Common myeloid progenitor, CD34-positive (primary cell): ENCODE results near the gene ATP2A1.

Experiments used
- CTCF ChIA-PET: fragments of 350-600 bp; sonication (Branson Sonifier 250); formaldehyde crosslinking; loops from one replicate; lab custom pipeline; 2021; ENCODE audit warnings: antibody characterized with exemption; lab: Charles Lee
- POLR2A ChIA-PET: fragments of 350-600 bp; sonication (Branson Sonifier 250); formaldehyde crosslinking; loops from one replicate; lab custom pipeline; 2021; ENCODE audit warnings: antibody characterized with exemption; lab: Charles Lee
- DNase-seq, 3 donors: peaks; one replicate each; pipeline versions ENCODE4 v3.0.0 to v3.0.0-alpha.2; 2013
- H3K27ac ChIP-seq, 2 experiments: 1 replicate in 1 of 2; 2 replicates in 1 of 2; pipeline ENCODE4 v1.7.0; 2013; ENCODE audit warnings: inconsistent platforms in 2 of 2, low read length in 2 of 2, mild to moderate bottlenecking in 2 of 2, low read depth in 1 of 2, moderate library complexity in 1 of 2; ENCODE audit not compliant: severe bottlenecking in 2 of 2, insufficient read depth in 1 of 2, poor library complexity in 1 of 2
- H3K27me3 ChIP-seq, 5 experiments: replicated peaks in 2 of 5; 1 replicate in 3 of 5; 2 replicates in 2 of 5; pipeline versions ENCODE4 v1.6.1 to v1.7.0; 2013; ENCODE audit warnings: low read length in 4 of 5, mild to moderate bottlenecking in 2 of 5, moderate library complexity in 2 of 5, inconsistent platforms in 1 of 5; ENCODE audit not compliant: insufficient read depth in 5 of 5, control insufficient read depth in 4 of 5
- H3K36me3 ChIP-seq, 4 experiments: 1 replicate in 2 of 4; 2 replicates in 2 of 4; pipeline versions ENCODE4 v1.6.1 to v1.7.0; 2013; ENCODE audit warnings: low read length in 3 of 4, control low read depth in 1 of 4, mild to moderate bottlenecking in 1 of 4; ENCODE audit not compliant: control insufficient read depth in 4 of 4, insufficient read depth in 4 of 4
- H3K4me1 ChIP-seq, 4 experiments: 1 replicate in 3 of 4; 2 replicates in 1 of 4; pipeline versions ENCODE4 v1.6.1 to v1.7.1; 2013; ENCODE audit warnings: low read length in 3 of 4, mild to moderate bottlenecking in 3 of 4, control low read depth in 1 of 4, inconsistent platforms in 1 of 4, moderate library complexity in 1 of 4; ENCODE audit not compliant: control insufficient read depth in 4 of 4, insufficient read depth in 4 of 4; ENCODE audit errors: control extremely low read depth in 1 of 4
- H3K4me3 ChIP-seq, 7 experiments: 1 replicate in 4 of 7; 2 replicates in 3 of 7; pipeline versions ENCODE4 v1.5.1 to v1.7.0; 2013; ENCODE audit warnings: mild to moderate bottlenecking in 7 of 7, low read length in 6 of 7, moderate library complexity in 6 of 7, inconsistent platforms in 2 of 7, low read depth in 2 of 7, control low read depth in 1 of 7; ENCODE audit not compliant: insufficient read depth in 4 of 7, control insufficient read depth in 1 of 7; ENCODE audit errors: extremely low read depth in 1 of 7
- H3K9me3 ChIP-seq, 5 experiments: 1 replicate in 4 of 5; 2 replicates in 1 of 5; pipeline versions ENCODE4 v1.6.1 to v1.7.1; 2013; ENCODE audit warnings: low read length in 4 of 5, mild to moderate bottlenecking in 2 of 5, inconsistent platforms in 1 of 5, low read depth in 1 of 5, moderate library complexity in 1 of 5; ENCODE audit not compliant: control insufficient read depth in 4 of 5, insufficient read depth in 2 of 5; ENCODE audit errors: control extremely low read depth in 1 of 5
- WGBS: methylation state at CpG from one replicate; pipeline ENCODE4 v1.1.5; 2013; ENCODE audit not compliant: insufficient coverage; 5-methylcytosine and 5-hydroxymethylcytosine counted together

ATP2A1 gene

DNA sequence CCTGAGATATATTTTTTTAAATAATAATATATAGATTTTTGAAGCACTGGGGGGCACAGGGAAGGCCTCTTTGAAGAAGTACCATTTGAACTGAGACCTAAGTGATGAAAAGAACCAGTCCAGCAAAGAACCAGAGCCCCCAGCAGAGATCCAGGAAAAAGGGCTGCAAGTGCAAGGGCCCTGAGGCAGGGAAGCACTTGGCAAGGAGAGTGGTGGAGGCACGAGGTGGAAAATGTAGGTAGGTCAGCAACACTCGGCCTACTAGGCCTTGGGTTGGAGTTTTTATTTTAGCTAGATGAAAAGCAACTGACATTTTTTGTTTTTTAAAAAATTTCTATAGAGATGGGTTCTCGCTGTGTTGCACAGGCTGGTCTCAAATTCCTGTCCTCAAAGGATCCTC lies 51.9 kb downstream of the ATP2A1 start:
- H3K27ac ChIP-seq, result peak overlapping the region in 1 of 2 experiments; percentile 55
- POLR2A ChIA-PET, result no interaction called here

DNA sequence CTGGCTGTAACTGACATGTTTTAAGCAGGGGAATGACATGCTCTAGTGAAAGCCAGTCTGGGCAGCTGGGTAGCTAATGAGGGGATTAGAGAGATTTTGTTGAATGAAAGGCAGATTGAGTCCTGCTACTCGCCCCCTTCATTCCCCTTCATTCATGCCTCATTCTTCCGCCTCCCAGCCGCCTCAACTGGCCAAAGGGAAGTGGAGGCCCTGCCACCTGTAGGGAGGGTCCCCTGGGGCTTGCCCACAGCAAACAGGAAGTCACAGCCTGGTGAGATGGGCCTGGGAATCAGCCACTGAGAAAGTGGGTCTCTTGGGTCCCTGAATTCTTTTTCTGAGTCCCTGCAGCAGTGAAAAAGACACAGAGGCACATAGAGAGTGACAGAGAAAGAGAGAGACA lies 52.4 kb downstream of the ATP2A1 start:
- Histone ChIP-seq H3K9me3 (no peaks in the 10 kb centered on the region), H3K27me3 (no peaks in the 10 kb centered on the region), H3K4me3 (peak overlapping the region in 3 of 7 experiments; percentile 2 to 23 (median 16)), H3K4me1 (peaks cover 0 to 38% (median 17%) of the 10 kb centered on the region in 4 experiments), H3K36me3 (no peaks in the 10 kb centered on the region), H3K27ac (peak overlapping the region in 1 of 2 experiments; percentile 55)
- DNase-seq, result peak; percentile 25 to 69 (median 59)
- ChIA-PET POLR2A (no interaction called here), CTCF (interaction anchor here (1.0 to 1.3 kb wide), 2 partner anchors 15 to 66 kb away, joined by 3 to 4 read pairs; no protein-coding TSS in a partner anchor)
- no CpG with 5 or more reads among the region's 3 CpGs for WGBS

More for the DNA sequence above, 51.9 kb downstream of the ATP2A1 start:
- Histone ChIP-seq H3K9me3 (no peaks in the 10 kb centered on the region), H3K36me3 (no peaks in the 10 kb centered on the region), H3K4me3 (peak overlapping the region in 1 of 7 experiments; percentile 23), H3K27me3 (no peaks in the 10 kb centered on the region), H3K4me1 (peaks cover 0 to 34% (median 17%) of the 10 kb centered on the region in 4 experiments)
- no peak for DNase-seq
- CTCF ChIA-PET, result interaction anchor here (0.6 to 1.3 kb wide), 4 partner anchors 15 to 67 kb away, joined by 3 to 4 read pairs (median 3); partner anchors contain the start of gene SH2B1
- WGBS, result 97% methylated on average over 3 of the region's 3 CpGs

DNA sequence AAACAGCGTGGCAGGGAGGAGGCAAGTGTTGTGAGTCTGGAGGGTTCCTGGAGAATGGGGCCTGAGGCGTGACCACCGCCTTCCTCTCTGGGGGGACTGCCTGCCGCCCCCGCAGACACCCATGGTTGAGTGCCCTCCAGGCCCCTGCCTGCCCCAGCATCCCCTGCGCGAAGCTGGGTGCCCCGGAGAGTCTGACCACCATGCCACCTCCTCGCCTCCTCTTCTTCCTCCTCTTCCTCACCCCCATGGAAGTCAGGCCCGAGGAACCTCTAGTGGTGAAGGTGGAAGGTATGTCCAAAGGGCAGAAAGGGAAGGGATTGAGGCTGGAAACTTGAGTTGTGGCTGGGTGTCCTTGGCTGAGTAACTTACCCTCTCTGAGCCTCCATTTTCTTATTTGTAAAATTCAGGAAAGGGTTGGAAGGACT lies 53.5 kb downstream of the ATP2A1 start, which contains the start of gene CD19:
CD19 (plus strand) TSS at position 171 of the 425 bp plus-strand sequence; CDS start at position 201, 30 bp downstream.
- Histone ChIP-seq H3K36me3 (no peaks in the 10 kb centered on the region), H3K27ac (peak within 1 kb of the TSS in 1 of 2 experiments; percentile 58), H3K9me3 (no peaks in the 10 kb centered on the region), H3K4me1 (peaks cover 0 to 40% (median 18%) of the 10 kb centered on the region in 4 experiments), H3K27me3 (no peaks in the 10 kb centered on the region), H3K4me3 (peak within 1 kb of the TSS in 2 of 7 experiments; percentile 2 to 16)
- no peak for DNase-seq
- ChIA-PET CTCF (interaction anchor here (3.1 kb wide), 1 partner anchor 13 kb away, joined by 21 read pairs; no protein-coding TSS in a partner anchor), POLR2A (no interaction called here)
- 96% methylated on average over 3 of the region's 10 CpGs for WGBS

DNA sequence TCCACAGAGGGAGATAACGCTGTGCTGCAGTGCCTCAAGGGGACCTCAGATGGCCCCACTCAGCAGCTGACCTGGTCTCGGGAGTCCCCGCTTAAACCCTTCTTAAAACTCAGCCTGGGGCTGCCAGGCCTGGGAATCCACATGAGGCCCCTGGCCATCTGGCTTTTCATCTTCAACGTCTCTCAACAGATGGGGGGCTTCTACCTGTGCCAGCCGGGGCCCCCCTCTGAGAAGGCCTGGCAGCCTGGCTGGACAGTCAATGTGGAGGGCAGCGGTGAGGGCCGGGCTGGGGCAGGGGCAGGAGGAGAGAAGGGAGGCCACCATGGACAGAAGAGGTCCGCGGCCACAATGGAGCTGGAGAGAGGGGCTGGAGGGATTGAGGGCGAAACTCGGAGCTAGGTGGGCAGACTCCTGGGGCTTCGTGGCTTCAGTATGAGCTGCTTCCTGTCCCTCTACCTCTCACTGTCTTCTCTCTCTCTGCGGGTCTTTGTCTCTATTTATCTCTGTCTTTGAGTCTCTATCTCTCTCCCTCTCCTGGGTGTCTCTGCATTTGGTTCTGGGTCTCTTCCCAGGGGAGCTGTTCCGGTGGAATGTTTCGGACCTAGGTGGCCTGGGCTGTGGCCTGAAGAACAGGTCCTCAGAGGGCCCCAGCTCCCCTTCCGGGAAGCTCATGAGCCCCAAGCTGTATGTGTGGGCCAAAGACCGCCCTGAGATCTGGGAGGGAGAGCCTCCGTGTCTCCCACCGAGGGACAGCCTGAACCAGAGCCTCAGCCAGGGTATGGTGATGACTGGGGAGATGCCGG lies 54.3 kb downstream of the ATP2A1 start:
- Histone ChIP-seq H3K9me3 (no peaks in the 10 kb centered on the region), H3K4me3 (no peak overlapping the region), H3K36me3 (no peaks in the 10 kb centered on the region), H3K27me3 (no peaks in the 10 kb centered on the region), H3K4me1 (peaks cover 0 to 42% (median 21%) of the 10 kb centered on the region in 4 experiments), H3K27ac (peak overlapping the region in 1 of 2 experiments; percentile 58)
- DNase-seq, result no peak
- POLR2A ChIA-PET, result interaction anchor here (0.8 kb wide), 1 partner anchor 11 kb away, joined by 3 read pairs; no protein-coding TSS in a partner anchor
- CTCF ChIA-PET, result interaction anchor here (0.7 to 3.1 kb wide), 3 partner anchors 9 to 17 kb away, joined by 4 to 21 read pairs (median 5); no protein-coding TSS in a partner anchor
- 91% methylated on average over 18 of the region's 20 CpGs for WGBS

DNA sequence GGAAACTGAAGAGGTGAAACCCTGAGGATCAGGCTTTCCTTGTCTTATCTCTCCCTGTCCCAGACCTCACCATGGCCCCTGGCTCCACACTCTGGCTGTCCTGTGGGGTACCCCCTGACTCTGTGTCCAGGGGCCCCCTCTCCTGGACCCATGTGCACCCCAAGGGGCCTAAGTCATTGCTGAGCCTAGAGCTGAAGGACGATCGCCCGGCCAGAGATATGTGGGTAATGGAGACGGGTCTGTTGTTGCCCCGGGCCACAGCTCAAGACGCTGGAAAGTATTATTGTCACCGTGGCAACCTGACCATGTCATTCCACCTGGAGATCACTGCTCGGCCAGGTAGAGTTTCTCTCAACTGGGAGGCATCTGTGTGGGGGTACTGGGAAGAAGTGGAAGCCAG lies 54.9 kb downstream of the ATP2A1 start:
- Histone ChIP-seq H3K4me3 (no peak overlapping the region), H3K36me3 (no peaks in the 10 kb centered on the region), H3K9me3 (no peaks in the 10 kb centered on the region), H3K27me3 (no peaks in the 10 kb centered on the region), H3K27ac (no peak overlapping the region), H3K4me1 (peaks cover 0 to 42% (median 21%) of the 10 kb centered on the region in 4 experiments)
- POLR2A ChIA-PET, result interaction anchor here (0.8 kb wide), 1 partner anchor 11 kb away, joined by 3 read pairs; no protein-coding TSS in a partner anchor
- DNase-seq, result no peak
- WGBS, result 97% methylated on average over 5 of the region's 8 CpGs
- CTCF ChIA-PET, result interaction anchor here (0.7 to 3.1 kb wide), 4 partner anchors 8 to 18 kb away, joined by 3 to 21 read pairs (median 4); no protein-coding TSS in a partner anchor

DNA sequence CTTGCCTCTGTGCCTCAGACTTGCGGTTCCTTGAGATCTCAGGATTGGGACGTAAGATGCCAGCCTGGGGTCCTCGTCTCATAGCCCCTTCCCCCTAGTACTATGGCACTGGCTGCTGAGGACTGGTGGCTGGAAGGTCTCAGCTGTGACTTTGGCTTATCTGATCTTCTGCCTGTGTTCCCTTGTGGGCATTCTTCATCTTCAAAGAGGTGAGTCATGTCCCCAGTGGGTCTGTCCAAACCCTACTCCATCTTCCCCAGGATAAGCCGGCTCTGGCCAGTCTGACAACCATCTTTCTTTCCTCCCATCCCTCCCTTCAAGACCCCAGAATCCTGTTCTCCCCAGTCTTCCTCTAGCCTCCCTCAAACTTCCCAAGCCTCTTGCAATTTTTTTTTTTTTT lies 57.1 kb downstream of the ATP2A1 start:
- POLR2A ChIA-PET, result no interaction called here
- peaks cover 0 to 40% (median 18%) of the 10 kb centered on the region in 4 experiments for H3K4me1 ChIP-seq

More for the DNA sequence above, 57.1 kb downstream of the ATP2A1 start:
- DNase-seq, result peak in 1 of 3 donors; percentile 17
- CTCF ChIA-PET, result interaction anchor here (2.5 kb wide), 1 partner anchor 10 kb away, joined by 14 read pairs; no protein-coding TSS in a partner anchor
- 94% methylated on average over 3 of the region's 4 CpGs for WGBS
- H3K36me3 ChIP-seq, result no peaks in the 10 kb centered on the region
- no peaks in the 10 kb centered on the region for H3K9me3 ChIP-seq
- H3K4me3 ChIP-seq, result peak overlapping the region in 1 of 7 experiments; percentile 62
- H3K27ac ChIP-seq, result no peak overlapping the region
- no peaks in the 10 kb centered on the region for H3K27me3 ChIP-seq
